ENCODE measurements around the gene PCDHGC3.

- TF ChIP-seq POLR2AphosphoS5 (IDR thresholded peaks at IDR 0.05; ENCODE audit: low read depth) (no peak), CTCF (conservative IDR thresholded peaks at IDR 0.05; ENCODE audit: low read depth in 2 of 2) (no peak), REST (IDR thresholded peaks at IDR 0.05; ENCODE audit: unreplicated experiment) (no peak)
Measured at GRCh38 chr5:141511771-141512325, 36.1 kb downstream of the PCDHGC3 start.
